Bronchial epithelial cell (primary cell): ENCODE data around the gene ADORA3. TPM values are rescaled to one million over a fixed set of nuclear protein-coding genes. Genes with fewer than 3 reads are reported as not detected.

Experiments used
- DNase-seq: peaks from one replicate; pipeline ENCODE4 v3.0.0-alpha.2; 2010; ENCODE audit warnings: low read depth
- FAIRE-seq: peaks from 2 replicates; lab custom pipeline; 2011; peaks lifted over from hg19 to GRCh38; lab: Jason Lieb, UNC
- H3K27me3 ChIP-seq: 2 replicates; pipeline ENCODE4 v1.5.1; 2011; ENCODE audit warnings: low read length; ENCODE audit not compliant: control insufficient read depth, insufficient read depth
- H3K36me3 ChIP-seq: 2 replicates; pipeline ENCODE4 v1.5.1; 2011; ENCODE audit warnings: low read length; ENCODE audit not compliant: control insufficient read depth, insufficient read depth
- H3K4me3 ChIP-seq: 2 replicates; pipeline ENCODE4 v1.5.1; 2011; ENCODE audit warnings: mild to moderate bottlenecking, low read depth, low read length, control low read depth
- total RNA-seq: library from RNA; depleted of rRNA; stranded (reverse); fragments of >200 nt; gene quantifications from 2 replicates; pipeline ENCODE4 v1.2.1, GENCODE V29; 2014
- TF ChIP-seq, protein P1 (sequence below): IDR thresholded peaks from 2 replicates; pipeline ENCODE4 v1.5.1; 2011; ENCODE audit warnings: mild to moderate bottlenecking, moderate library complexity, low read length, control low read depth, inconsistent platforms; ENCODE audit not compliant: insufficient read depth, severe bottlenecking

ADORA3 gene
- total RNA-seq, 1 donor from 2014 or later, result not detected

DNA sequence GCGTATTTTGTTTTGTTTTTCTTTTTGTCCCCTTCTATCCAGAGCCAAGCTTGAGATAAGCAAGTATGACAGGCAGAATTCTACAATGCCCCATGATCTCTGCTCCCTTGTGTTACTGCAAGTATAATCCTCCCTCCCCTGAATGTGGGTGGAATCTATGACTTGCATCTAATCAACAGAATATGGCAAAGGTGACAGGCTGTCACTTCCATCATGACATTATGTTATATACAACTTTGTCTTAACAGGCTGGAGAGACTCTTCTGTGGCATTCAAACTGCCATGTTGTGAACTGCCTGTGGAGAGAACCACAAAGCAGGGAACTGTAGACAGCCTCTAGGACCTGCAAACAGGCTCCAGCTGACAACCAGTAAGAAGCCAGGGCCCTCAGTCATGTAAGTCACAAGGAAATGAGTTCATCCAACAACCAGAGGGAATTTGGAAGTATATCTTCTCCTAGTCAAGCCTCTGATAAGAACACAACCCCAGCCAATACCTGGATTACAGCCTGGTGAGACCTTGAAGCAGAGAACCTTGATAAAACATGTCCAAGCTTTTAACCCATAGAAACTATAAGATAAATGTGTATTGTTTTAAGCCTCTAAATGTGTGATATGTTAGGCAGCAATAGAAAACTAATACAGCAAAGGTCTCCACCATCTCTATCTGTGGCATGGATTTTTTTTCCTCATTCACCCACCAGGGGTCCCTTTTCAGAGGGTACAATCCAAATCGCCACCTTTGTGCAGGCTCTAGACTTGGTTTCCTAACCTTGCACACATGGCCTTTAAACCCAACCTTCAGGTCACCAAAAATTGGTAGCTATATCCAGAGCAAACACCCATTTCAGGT, 35.3 kb downstream of the ADORA3 start:
- TF ChIP-seq, protein P1, sequence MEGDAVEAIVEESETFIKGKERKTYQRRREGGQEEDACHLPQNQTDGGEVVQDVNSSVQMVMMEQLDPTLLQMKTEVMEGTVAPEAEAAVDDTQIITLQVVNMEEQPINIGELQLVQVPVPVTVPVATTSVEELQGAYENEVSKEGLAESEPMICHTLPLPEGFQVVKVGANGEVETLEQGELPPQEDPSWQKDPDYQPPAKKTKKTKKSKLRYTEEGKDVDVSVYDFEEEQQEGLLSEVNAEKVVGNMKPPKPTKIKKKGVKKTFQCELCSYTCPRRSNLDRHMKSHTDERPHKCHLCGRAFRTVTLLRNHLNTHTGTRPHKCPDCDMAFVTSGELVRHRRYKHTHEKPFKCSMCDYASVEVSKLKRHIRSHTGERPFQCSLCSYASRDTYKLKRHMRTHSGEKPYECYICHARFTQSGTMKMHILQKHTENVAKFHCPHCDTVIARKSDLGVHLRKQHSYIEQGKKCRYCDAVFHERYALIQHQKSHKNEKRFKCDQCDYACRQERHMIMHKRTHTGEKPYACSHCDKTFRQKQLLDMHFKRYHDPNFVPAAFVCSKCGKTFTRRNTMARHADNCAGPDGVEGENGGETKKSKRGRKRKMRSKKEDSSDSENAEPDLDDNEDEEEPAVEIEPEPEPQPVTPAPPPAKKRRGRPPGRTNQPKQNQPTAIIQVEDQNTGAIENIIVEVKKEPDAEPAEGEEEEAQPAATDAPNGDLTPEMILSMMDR, result no peak
- DNase-seq (no peak), FAIRE-seq (no peak)
- no peak overlapping the region for H3K4me3 ChIP-seq
- H3K36me3 ChIP-seq, result peaks cover 7% of the 10 kb centered on the region
- H3K27me3 ChIP-seq, result no peaks in the 10 kb centered on the region

DNA sequence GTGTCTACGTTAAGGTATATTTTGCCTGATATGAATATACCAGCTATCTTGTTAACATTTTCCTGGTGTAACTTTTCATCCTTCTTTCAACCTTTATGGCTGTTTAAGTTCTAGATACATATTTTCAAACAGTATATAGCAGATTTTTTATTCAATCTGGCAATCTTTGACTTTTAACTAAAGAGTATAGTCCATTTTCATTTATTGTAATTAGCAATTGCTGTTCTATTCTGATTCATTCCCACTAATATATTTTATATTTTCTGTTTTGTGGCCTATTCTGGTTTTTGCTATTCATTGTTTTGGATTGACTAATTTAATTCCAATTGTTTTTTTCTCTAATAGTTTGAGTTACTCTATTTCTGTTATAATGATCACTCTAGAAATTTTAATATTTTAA, 37.0 kb downstream of the ADORA3 start:
- no peak for FAIRE-seq
- TF ChIP-seq, protein P1, result no peak
- Histone ChIP-seq H3K4me3 (no peak overlapping the region), H3K27me3 (no peaks in the 10 kb centered on the region), H3K36me3 (peaks cover 7% of the 10 kb centered on the region)
- DNase-seq, result no peak

DNA sequence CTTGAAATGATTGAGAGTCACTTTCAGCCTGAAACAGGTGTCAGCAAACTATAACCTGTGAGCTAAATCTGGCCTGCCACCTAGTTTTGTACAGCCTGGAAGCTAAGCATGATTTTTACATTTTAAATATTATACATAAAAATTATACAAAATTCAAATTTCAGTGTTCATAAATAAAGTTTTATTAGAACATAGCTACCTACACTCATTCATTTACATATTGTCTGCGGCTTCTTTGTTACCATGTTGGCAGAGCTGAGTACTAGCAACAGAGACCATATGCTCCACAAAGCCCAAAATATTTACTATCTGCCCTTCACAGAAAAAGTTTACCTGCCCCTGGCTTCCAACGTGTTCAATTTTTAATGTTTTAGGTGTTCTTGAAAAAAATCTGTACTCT, 37.7 kb downstream of the ADORA3 start:
- DNase-seq, result no peak
- Histone ChIP-seq H3K36me3 (peaks cover 6% of the 10 kb centered on the region), H3K27me3 (no peaks in the 10 kb centered on the region), H3K4me3 (no peak overlapping the region)
- TF ChIP-seq, protein P1, result no peak
- FAIRE-seq, result no peak

DNA sequence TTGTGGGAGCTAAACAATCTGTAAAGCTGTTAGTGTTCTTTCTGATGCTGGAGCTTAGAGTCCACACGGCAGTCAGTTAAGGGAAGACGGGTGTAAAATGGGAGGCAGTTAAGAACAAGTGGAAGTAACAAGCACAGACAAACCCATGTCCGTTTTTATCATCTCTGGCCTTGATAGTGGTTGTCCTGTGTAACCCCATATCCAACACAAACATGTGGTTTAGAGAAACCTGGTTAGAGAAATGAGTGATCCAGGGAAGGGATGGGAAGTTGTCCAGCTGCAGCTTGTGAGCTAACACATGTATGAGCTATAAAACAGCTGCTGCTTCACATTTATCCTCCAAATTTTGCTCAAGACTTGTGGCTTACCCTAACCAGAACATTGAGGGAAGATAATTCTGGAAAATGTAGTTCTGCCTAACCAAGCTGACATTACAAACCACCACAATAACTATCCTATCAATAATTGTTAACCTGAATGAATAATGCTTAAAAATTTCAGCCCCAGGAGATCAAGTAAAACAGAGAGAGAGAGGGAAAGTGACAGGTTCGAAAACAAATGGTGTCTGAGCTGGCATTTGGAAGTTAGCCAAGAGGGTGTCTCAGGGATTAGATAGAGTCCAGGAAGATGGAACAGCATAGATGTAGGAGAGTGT, 40.3 kb downstream of the ADORA3 start:
- Histone ChIP-seq H3K4me3 (no peak overlapping the region), H3K36me3 (peaks cover 3% of the 10 kb centered on the region), H3K27me3 (no peaks in the 10 kb centered on the region)
- FAIRE-seq (no peak), DNase-seq (no peak)
- TF ChIP-seq, protein P1, result no peak

DNA sequence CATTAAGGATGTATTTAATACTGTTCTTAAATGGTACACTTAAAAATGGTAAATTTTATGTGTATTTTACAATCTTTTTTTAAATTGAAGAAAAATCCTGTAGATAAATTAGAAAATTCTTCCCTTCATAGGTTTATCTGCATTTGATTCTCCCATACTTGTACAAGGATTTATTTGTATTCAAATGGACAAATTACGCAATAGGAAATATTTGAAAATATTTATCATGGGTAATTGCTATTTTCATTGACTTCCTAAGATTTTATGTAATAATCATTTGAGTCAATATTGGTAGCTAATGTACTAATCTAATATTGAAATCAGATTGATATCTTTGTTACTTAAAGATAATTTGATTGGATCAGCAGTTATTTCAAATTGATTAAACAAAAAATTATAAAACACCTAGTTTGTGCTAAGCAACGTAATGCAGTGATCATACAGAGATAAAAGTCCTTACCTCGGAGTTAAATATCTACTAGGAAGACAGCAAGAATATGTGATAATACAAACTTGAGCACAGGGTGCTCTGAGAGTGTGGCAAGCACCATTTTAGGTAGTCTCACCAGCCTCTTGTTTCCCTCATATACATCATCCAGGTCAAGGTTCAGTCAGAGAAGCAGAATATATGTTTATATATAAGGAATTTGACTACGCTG, 40.9 kb downstream of the ADORA3 start:
- TF ChIP-seq, protein P1, result no peak
- no peak for FAIRE-seq
- H3K36me3 ChIP-seq, result peaks cover 3% of the 10 kb centered on the region

More for the DNA sequence above, 40.9 kb downstream of the ADORA3 start:
- DNase-seq, result no peak
- H3K4me3 ChIP-seq, result no peak overlapping the region
- no peaks in the 10 kb centered on the region for H3K27me3 ChIP-seq
